HG03439 (cell line): ENCODE measurements around the gene PRKCH.

Experiments used
- ATAC-seq: cut with Tn5 transposase; IDR thresholded peaks from one replicate; pipeline ENCODE4 v1.9.1; 2021; ENCODE audit warnings: mild to moderate bottlenecking, moderate library complexity; ENCODE audit not compliant: unreplicated experiment

PRKCH gene

GRCh38 chr14:61561657-61562276 lies 240.4 kb downstream of the PRKCH start:
- ATAC-seq: no peak

- no peak for ATAC-seq
Observed at GRCh38 chr14:61562321-61563161, 241.2 kb downstream of the PRKCH start.

- ATAC-seq: no peak
Observed at GRCh38 chr14:61563162-61563511, 241.8 kb downstream of the PRKCH start.

- no peak for ATAC-seq
Observed at GRCh38 chr14:61563880-61564617, 242.7 kb downstream of the PRKCH start.

- no peak for ATAC-seq
Observed at GRCh38 chr14:61564618-61565091, 243.3 kb downstream of the PRKCH start.

GRCh38 chr14:61565181-61565580 lies 243.8 kb downstream of the PRKCH start:
- ATAC-seq: no peak

GRCh38 chr14:61565836-61566536 lies 244.6 kb downstream of the PRKCH start:
- no peak for ATAC-seq

- no peak for ATAC-seq
Observed at GRCh38 chr14:61566537-61567225, 245.3 kb downstream of the PRKCH start.

GRCh38 chr14:61567838-61568571 lies 246.6 kb downstream of the PRKCH start:
- no peak for ATAC-seq

- ATAC-seq: peak; percentile 93
Observed at GRCh38 chr14:61568572-61569011, 247.2 kb downstream of the PRKCH start.

GRCh38 chr14:61569308-61569707 lies 247.9 kb downstream of the PRKCH start:
- no peak for ATAC-seq

- ATAC-seq: no peak
Observed at GRCh38 chr14:61569812-61570548, 248.6 kb downstream of the PRKCH start.

GRCh38 chr14:61570549-61571290 lies 249.3 kb downstream of the PRKCH start:
- ATAC-seq: no peak

- ATAC-seq: no peak
Observed at GRCh38 chr14:61571917-61572316, 250.5 kb downstream of the PRKCH start.

GRCh38 chr14:61573321-61573720 lies 251.9 kb downstream of the PRKCH start:
- ATAC-seq: no peak

- ATAC-seq: no peak
Observed at GRCh38 chr14:61573748-61574513, 252.6 kb downstream of the PRKCH start.

GRCh38 chr14:61574514-61574807 lies 253.1 kb downstream of the PRKCH start:
- ATAC-seq: no peak

GRCh38 chr14:61575126-61575525 lies 253.7 kb downstream of the PRKCH start:
- ATAC-seq: no peak
